IMR-90 (cell line): ENCODE measurements around the gene GOLGA8B. TPM values are rescaled to one million over a fixed set of nuclear protein-coding genes. Genes with fewer than 3 reads are reported as not detected.

ENCODE experiments used
- ATAC-seq: fragments of 200-7000 bp; cut with Tn5 transposase; 2 replicates; pipeline ENCODE4 v1.9.1; 2020; ENCODE audit warnings: low read depth, mild to moderate bottlenecking, moderate library complexity
- BruUV-seq: library from RNA; stranded (reverse); fragments of 400-500 nt; replicated peaks from 2 replicates; lab custom pipeline; 2021; lab: Mats Ljungman, UMichigan
- CTCF ChIA-PET: fragments of 300-600 bp; formaldehyde crosslinking; extraction: SDS; loops from one replicate; lab custom pipeline; 2021; ENCODE audit warnings: antibody characterized with exemption; lab: Yijun Ruan, JAX
- POLR2A ChIA-PET: fragments of 300-600 bp; sonication (Branson Sonifier 250); formaldehyde crosslinking; loops from one replicate; lab custom pipeline; 2022; ENCODE audit warnings: antibody characterized with exemption; ENCODE audit not compliant: unreplicated experiment; lab: Charles Lee
- DNase-seq: peaks from one replicate; pipeline ENCODE4 v3.0.0; 2013
- H2AFZ ChIP-seq: replicated peaks from 2 replicates; pipeline ENCODE3; 2013; ENCODE audit warnings: low read length, mild to moderate bottlenecking; ENCODE audit not compliant: poor library complexity
- H2AK5ac ChIP-seq: 2 replicates; pipeline ENCODE4 v1.6.1; 2013; ENCODE audit warnings: low read depth, low read length, inconsistent platforms
- H2AK9ac ChIP-seq: replicated peaks from 2 replicates; pipeline ENCODE3; 2013; ENCODE audit warnings: mild to moderate bottlenecking, low read depth, low read length, moderate library complexity; ENCODE audit not compliant: poor library complexity
- H2BK120ac ChIP-seq: 2 replicates; pipeline ENCODE4 v1.6.1; 2013; ENCODE audit warnings: low read depth, low read length, inconsistent platforms
- H2BK15ac ChIP-seq: 3 replicates; pipeline ENCODE4 v1.6.1; 2013; ENCODE audit warnings: low read depth, low read length, inconsistent platforms
- H2BK20ac ChIP-seq: 2 replicates; pipeline ENCODE4 v1.6.1; 2013; ENCODE audit warnings: low read depth, mild to moderate bottlenecking, inconsistent platforms, low read length, moderate library complexity
- H2BK5ac ChIP-seq: 2 replicates; pipeline ENCODE4 v1.6.1; 2013; ENCODE audit warnings: mild to moderate bottlenecking, low read depth, low read length, inconsistent platforms; ENCODE audit not compliant: poor library complexity, severe bottlenecking
- H3K14ac ChIP-seq: replicated peaks from 2 replicates; pipeline ENCODE4 v1.6.1; 2013; ENCODE audit warnings: low read depth, low read length, inconsistent platforms
- H3K18ac ChIP-seq: 2 replicates; pipeline ENCODE4 v1.6.1; 2013; ENCODE audit warnings: low read depth, low read length, control low read depth
- H3K23ac ChIP-seq: 2 replicates; pipeline ENCODE4 v1.6.1; 2013; ENCODE audit warnings: low read depth, low read length, inconsistent platforms
- H3K27ac ChIP-seq: 2 replicates; pipeline ENCODE4 v1.5.1; 2013; ENCODE audit warnings: mild to moderate bottlenecking, control low read depth, low read length; ENCODE audit not compliant: insufficient read depth
- H3K27me3 ChIP-seq: 2 replicates; pipeline ENCODE4 v1.6.1; 2013; ENCODE audit warnings: low read length; ENCODE audit not compliant: control insufficient read depth, insufficient read depth
- H3K36me3 ChIP-seq: 2 replicates; pipeline ENCODE4 v1.6.1; 2013; ENCODE audit warnings: low read length, mixed read lengths; ENCODE audit not compliant: control insufficient read depth, insufficient read depth
- H3K4ac ChIP-seq: 2 replicates; pipeline ENCODE4 v1.6.1; 2013; ENCODE audit warnings: low read depth, low read length, inconsistent platforms
- H3K4me1 ChIP-seq: 2 replicates; pipeline ENCODE4 v1.6.1; 2013; ENCODE audit warnings: low read length, mixed read lengths; ENCODE audit not compliant: control insufficient read depth, insufficient read depth
- H3K4me2 ChIP-seq: 2 replicates; pipeline ENCODE4 v1.6.1; 2013; ENCODE audit warnings: low read depth, mild to moderate bottlenecking, control low read depth, low read length, moderate library complexity
- H3K4me3 ChIP-seq: 2 replicates; pipeline ENCODE4 v1.5.1; 2013; ENCODE audit warnings: low read depth, mild to moderate bottlenecking, control low read depth, low read length, moderate library complexity; ENCODE audit not compliant: insufficient read depth
- H3K56ac ChIP-seq: 2 replicates; pipeline ENCODE4 v1.6.1; 2013; ENCODE audit warnings: low read length, inconsistent platforms; ENCODE audit not compliant: insufficient read depth; ENCODE audit errors: extremely low read depth
- H3K79me1 ChIP-seq, 2 experiments: 2 replicates each; pipeline ENCODE4 v1.6.1; 2013; ENCODE audit warnings: low read length in 2 of 2, inconsistent platforms in 1 of 2, low read depth in 1 of 2
- H3K9ac ChIP-seq: 2 replicates; pipeline ENCODE4 v1.6.1; 2013; ENCODE audit warnings: low read depth, low read length, control low read depth
- H3K9me1 ChIP-seq: 2 replicates; pipeline ENCODE4 v1.6.1; 2013; ENCODE audit warnings: low read length, inconsistent platforms; ENCODE audit not compliant: insufficient read depth
- H3K9me3 ChIP-seq: 2 replicates; pipeline ENCODE4 v1.6.1; 2013; ENCODE audit warnings: low read length; ENCODE audit not compliant: control insufficient read depth, insufficient read depth
- H4K20me1 ChIP-seq: 2 replicates; pipeline ENCODE4 v1.6.1; 2013; ENCODE audit warnings: low read length, inconsistent platforms; ENCODE audit not compliant: insufficient read depth
- H4K5ac ChIP-seq: 2 replicates; pipeline ENCODE4 v1.6.1; 2013; ENCODE audit warnings: mild to moderate bottlenecking, low read depth, low read length, control low read depth
- H4K8ac ChIP-seq, 2 experiments: 2 replicates each; pipeline ENCODE4 v1.6.1; 2013; ENCODE audit warnings: low read depth in 2 of 2, low read length in 2 of 2, control low read depth in 1 of 2, inconsistent platforms in 1 of 2
- H4K91ac ChIP-seq: 2 replicates; pipeline ENCODE4 v1.6.1; 2013; ENCODE audit warnings: low read depth, low read length, inconsistent platforms; ENCODE audit not compliant: insufficient read depth
- CEBPB ChIP-seq: IDR thresholded peaks from 2 replicates; pipeline ENCODE4 v1.6.1; 2012; ENCODE audit warnings: low read depth, low read length, improper control_type of control experiment
- CHD1 ChIP-seq: IDR thresholded peaks from 2 replicates; pipeline ENCODE4 v1.6.1; 2012; ENCODE audit warnings: low read depth, low read length, improper control_type of control experiment
- POLR2A ChIP-seq: IDR thresholded peaks from 2 replicates; pipeline ENCODE4 v1.6.1; 2012; ENCODE audit warnings: mild to moderate bottlenecking, low read depth, low read length
- RCOR1 ChIP-seq: IDR thresholded peaks from 2 replicates; pipeline ENCODE4 v1.6.1; 2012; ENCODE audit warnings: mild to moderate bottlenecking, low read length, improper control_type of control experiment; ENCODE audit not compliant: insufficient replicate concordance
- SMC3 ChIP-seq: fragments of 150-350 bp; IDR thresholded peaks from 2 replicates; pipeline ENCODE4 v1.6.1; 2016; ENCODE audit warnings: low read depth, mild to moderate bottlenecking, antibody characterized with exemption, low read length, moderate library complexity
- dilution Hi-C: fragments of 300-500 bp; cut with HindIII; formaldehyde crosslinking; loops from one replicate; pipeline ENCODE4 v1.14.3; 2018; ENCODE audit warnings: low sequenced_read_pairs; ENCODE audit not compliant: unreplicated experiment
- in situ Hi-C: fragments of 300-500 bp; cut with MboI; formaldehyde crosslinking; loops from 3 replicates; pipeline ENCODE4 v1.14.3; 2019; ENCODE audit warnings: low sequenced_read_pairs, inconsistent platforms, mixed read lengths
- intact Hi-C: fragments of 100-400 bp; cut with micrococcal nuclease; formaldehyde crosslinking; loops from 2 replicates; pipeline ENCODE4 v1.10.0; 2022
- polyA plus RNA-seq, 3 experiments: library from polyadenylated mRNA; depleted of rRNA; stranded (reverse); fragments of >200 nt; gene quantifications; 2 replicates each; pipeline ENCODE4 v1.2.3, GENCODE V29; 2012; ENCODE audit warnings: low replicate concordance in 1 of 3
- total RNA-seq: library from RNA; depleted of rRNA; stranded (reverse); fragments of >200 nt; gene quantifications from 2 replicates; pipeline ENCODE4 v1.2.3, GENCODE V29; 2012

GOLGA8B gene
- total and polyA plus RNA-seq, 2 of the 4 experiments (the other 2 are of a cell fraction), result 7.7 to 31.6 TPM

GRCh38 chr15:34607832-34608231, 24.4 kb upstream of the GOLGA8B start:
- Histone ChIP-seq H3K27me3 (peaks cover 19% of the 10 kb centered on the region), H3K14ac (no peak overlapping the region), H3K36me3 (no peaks in the 10 kb centered on the region), H4K5ac (no peak overlapping the region), H2BK5ac (no peak overlapping the region), H3K79me1 (no peaks in the 10 kb centered on the region), H3K4me2 (no peak overlapping the region), H3K9me1 (no peaks in the 10 kb centered on the region; the same call in 1 of the 2 replicates), H3K23ac (no peak overlapping the region), H3K4ac (no peak overlapping the region), H4K91ac (no peak overlapping the region), H2AFZ (no peak overlapping the region), H2BK120ac (no peak overlapping the region), H3K18ac (no peak overlapping the region), H2BK20ac (no peak overlapping the region), H3K9ac (no peak overlapping the region), H2AK5ac (no peak overlapping the region), H3K4me1 (no peaks in the 10 kb centered on the region; the same call in 1 of the 2 replicates), H3K9me3 (no peaks in the 10 kb centered on the region; the same call in 1 of the 2 replicates), H3K27ac (no peak overlapping the region), H2AK9ac (no peak overlapping the region), H4K8ac (no peak overlapping the region), H3K4me3 (no peak overlapping the region), H2BK15ac (no peak overlapping the region), H3K56ac (no peak overlapping the region), H4K20me1 (no peaks in the 10 kb centered on the region)
- TF ChIP-seq CEBPB (no peak), SMC3 (no peak), RCOR1 (no peak), POLR2A (no peak), CHD1 (no peak)
- ChIA-PET CTCF (no interaction called here), POLR2A (no interaction called here)
- intact Hi-C loops, result no loop called here
- ATAC-seq (no peak), DNase-seq (no peak)
- in situ Hi-C loops, result no loop called here
- BruUV-seq, result no TSS peak
- dilution Hi-C loops, result no loop called here
